WERI-Rb-1 (cell line): ENCODE measurements around the gene MKX.

Experiments used
- DNase-seq: peaks from one replicate; pipeline ENCODE4 v3.0.0-alpha.2; 2020
- H3K27ac ChIP-seq: fragments of 250-450 bp; sonication (Bioruptor Pico); 2 replicates; pipeline ENCODE4 v1.5.1; 2020; ENCODE audit warnings: mild to moderate bottlenecking, moderate library complexity
- H3K27me3 ChIP-seq: fragments of 250-450 bp; sonication (Bioruptor Pico); 2 replicates; pipeline ENCODE4 v1.5.1; 2021; ENCODE audit warnings: mild to moderate bottlenecking, low read depth, moderate library complexity; ENCODE audit not compliant: insufficient read depth, severe bottlenecking
- H3K36me3 ChIP-seq: fragments of 250-450 bp; sonication (Bioruptor Pico); 2 replicates; pipeline ENCODE4 v1.5.1; 2020; ENCODE audit warnings: mild to moderate bottlenecking, moderate library complexity
- H3K4me3 ChIP-seq: 2 replicates; pipeline ENCODE4 v1.5.1; 2011; ENCODE audit warnings: low read depth, mild to moderate bottlenecking, control low read depth, low read length
- H3K9me3 ChIP-seq: fragments of 250-450 bp; sonication (Bioruptor Pico); 2 replicates; pipeline ENCODE4 v1.5.1; 2021; ENCODE audit warnings: mild to moderate bottlenecking, moderate library complexity; ENCODE audit not compliant: severe bottlenecking
- CTCF ChIP-seq: IDR thresholded peaks from 2 replicates; pipeline ENCODE4 v1.5.1; 2011; ENCODE audit warnings: low read depth, mild to moderate bottlenecking, control low read depth, inconsistent platforms, low read length

The MKX gene

GRCh38 chr10:27745732-27746396, at the start of gene MKX:
MKX (minus strand) TSS chr10:27745819; CDS start chr10:27743415, 2,404 bp downstream.
- Histone ChIP-seq H3K4me3 (peak within 1 kb of the TSS; percentile 14), H3K9me3 (no peaks in the 10 kb centered on the region), H3K27me3 (peaks cover 59% of the 10 kb centered on the region), H3K36me3 (no peaks in the 10 kb centered on the region), H3K27ac (no peak within 1 kb of the TSS)
- no peak for TF ChIP-seq CTCF
- peak; percentile 23 for DNase-seq

GRCh38 chr10:27794157-27794556, 48.5 kb upstream of the MKX start:
- no peak overlapping the region for H3K27ac ChIP-seq
- no peak for TF ChIP-seq CTCF
- no peak overlapping the region for H3K4me3 ChIP-seq
- H3K36me3 ChIP-seq, result no peaks in the 10 kb centered on the region
- H3K9me3 ChIP-seq, result no peaks in the 10 kb centered on the region
- no peaks in the 10 kb centered on the region for H3K27me3 ChIP-seq
- DNase-seq, result no peak

- Histone ChIP-seq H3K9me3 (no peaks in the 10 kb centered on the region), H3K27me3 (no peaks in the 10 kb centered on the region), H3K27ac (no peak overlapping the region), H3K4me3 (no peak overlapping the region), H3K36me3 (no peaks in the 10 kb centered on the region)
- TF ChIP-seq CTCF, result no peak
- no peak for DNase-seq
Measured at GRCh38 chr10:27792216-27792615, 46.6 kb upstream of the MKX start.

- Histone ChIP-seq H3K4me3 (no peak overlapping the region), H3K36me3 (no peaks in the 10 kb centered on the region), H3K27ac (no peak overlapping the region), H3K27me3 (no peaks in the 10 kb centered on the region), H3K9me3 (no peaks in the 10 kb centered on the region)
- no peak for DNase-seq
- TF ChIP-seq CTCF, result no peak
Measured at GRCh38 chr10:27784272-27784671, 38.7 kb upstream of the MKX start.

GRCh38 chr10:27783660-27784059, 38.0 kb upstream of the MKX start:
- DNase-seq, result peak; percentile 10
- peak; percentile 38; the same call in 1 of the 2 replicates for TF ChIP-seq CTCF

GRCh38 chr10:27779462-27780015, 33.9 kb upstream of the MKX start:
- DNase-seq, result no peak
- Histone ChIP-seq H3K4me3 (no peak overlapping the region), H3K27ac (no peak overlapping the region), H3K36me3 (no peaks in the 10 kb centered on the region), H3K9me3 (no peaks in the 10 kb centered on the region), H3K27me3 (no peaks in the 10 kb centered on the region)
- no peak for TF ChIP-seq CTCF

More at GRCh38 chr10:27783660-27784059, 38.0 kb upstream of the MKX start:
- Histone ChIP-seq H3K27ac (no peak overlapping the region), H3K36me3 (no peaks in the 10 kb centered on the region), H3K9me3 (no peaks in the 10 kb centered on the region), H3K27me3 (no peaks in the 10 kb centered on the region), H3K4me3 (no peak overlapping the region)
